ENCODE data around the gene ZFP92. TPM values are rescaled to one million over a fixed set of nuclear protein-coding genes. Genes with fewer than 3 reads are reported as not detected.

ZFP92 gene
- total RNA-seq, 1 experiment from 2014 or later, result 0.16 TPM

- no TSS peak for BruUV-seq (replicated peaks)
These were observed 24.6 kb downstream of the ZFP92 start for GRCh38 chrX:153435845-153436244.

GRCh38 chrX:153438532-153438931 lies 27.3 kb downstream of the ZFP92 start:
- BruUV-seq (replicated peaks), result no TSS peak
- CTCF ChIA-PET, result interaction anchor here (0.6 to 0.9 kb wide), 4 partner anchors 13 to 497 kb away, joined by 3 read pairs; no protein-coding TSS in a partner anchor
- POLR2A ChIA-PET, result no interaction called here
- Mint-ChIP-seq H3K36me3 (ENCODE audit: insufficient read depth, unreplicated experiment) (peaks cover 6% of the 10 kb centered on the region), H3K4me1 (ENCODE audit: low read depth, unreplicated experiment) (no peaks in the 10 kb centered on the region), H3K27ac (ENCODE audit: unreplicated experiment) (no peak overlapping the region), H3K9me3 (ENCODE audit: unreplicated experiment) (no peaks in the 10 kb centered on the region), H3K27me3 (ENCODE audit: insufficient read depth, unreplicated experiment) (peaks cover 3% of the 10 kb centered on the region), H3K4me3 (ENCODE audit: unreplicated experiment) (no peak overlapping the region)
- peak in 1 of 2 experiments; percentile 48 for TF ChIP-seq CTCF (IDR thresholded peaks at IDR 0.05; ENCODE audit: insufficient read depth in 1 of 2, low read depth in 1 of 2, low read length in 1 of 2, severe bottlenecking in 1 of 2, unreplicated experiment in 1 of 2)
- no peaks in the 10 kb centered on the region for H3K4me1 ChIP-seq
- H3K36me3 ChIP-seq (ENCODE audit: control insufficient read depth, insufficient read depth, low read length), result no peaks in the 10 kb centered on the region
- no peaks in the 10 kb centered on the region for H3K27me3 ChIP-seq (replicated peaks; ENCODE audit: control insufficient read depth, insufficient read depth, low read length)
- H3K4me3 ChIP-seq (ENCODE audit: low read depth, low read length), result no peak overlapping the region
- peak; percentile 41 to 46 for DNase-seq
- intact Hi-C loops (cut with micrococcal nuclease; ENCODE audit: unreplicated experiment), result loop anchor here (10.0 kb wide), 1 partner anchor 404 kb away; no protein-coding TSS in a partner anchor
- no peaks in the 10 kb centered on the region for H3K9me3 ChIP-seq

More at GRCh38 chrX:153435845-153436244, 24.6 kb downstream of the ZFP92 start:
- no peak overlapping the region for H3K27ac Mint-ChIP-seq (ENCODE audit: unreplicated experiment)
- H3K36me3 ChIP-seq (ENCODE audit: control insufficient read depth, insufficient read depth, low read length), result no peaks in the 10 kb centered on the region
- H3K4me3 ChIP-seq (ENCODE audit: low read depth, low read length), result no peak overlapping the region
- peaks cover 1% of the 10 kb centered on the region for H3K9me3 Mint-ChIP-seq (ENCODE audit: unreplicated experiment)
- CTCF ChIA-PET, result no interaction called here
- no peaks in the 10 kb centered on the region for H3K27me3 ChIP-seq (replicated peaks; ENCODE audit: control insufficient read depth, insufficient read depth, low read length)
- no peaks in the 10 kb centered on the region for H3K4me1 ChIP-seq
- H3K36me3 Mint-ChIP-seq (ENCODE audit: insufficient read depth, unreplicated experiment), result no peaks in the 10 kb centered on the region
- H3K9me3 ChIP-seq, result no peaks in the 10 kb centered on the region
- no peak for TF ChIP-seq CTCF (IDR thresholded peaks at IDR 0.05; ENCODE audit: insufficient read depth in 1 of 2, low read depth in 1 of 2, low read length in 1 of 2, severe bottlenecking in 1 of 2, unreplicated experiment in 1 of 2)
- H3K27me3 Mint-ChIP-seq (ENCODE audit: insufficient read depth, unreplicated experiment), result peaks cover 3% of the 10 kb centered on the region
- no peaks in the 10 kb centered on the region for H3K4me1 Mint-ChIP-seq (ENCODE audit: low read depth, unreplicated experiment)
- intact Hi-C loops (cut with micrococcal nuclease; ENCODE audit: unreplicated experiment), result loop anchor here (10.0 kb wide), 1 partner anchor 401 kb away; no protein-coding TSS in a partner anchor
- POLR2A ChIA-PET, result no interaction called here
- no peak for DNase-seq
- no peak overlapping the region for H3K4me3 Mint-ChIP-seq (ENCODE audit: unreplicated experiment)

- Histone ChIP-seq H3K9me3 (no peaks in the 10 kb centered on the region), H3K27me3 (replicated peaks; ENCODE audit: control insufficient read depth, insufficient read depth, low read length) (no peaks in the 10 kb centered on the region), H3K4me3 (ENCODE audit: low read depth, low read length) (no peak overlapping the region), H3K36me3 (ENCODE audit: control insufficient read depth, insufficient read depth, low read length) (no peaks in the 10 kb centered on the region), H3K4me1 (no peaks in the 10 kb centered on the region)
- H3K36me3 Mint-ChIP-seq (ENCODE audit: insufficient read depth, unreplicated experiment), result peaks cover 10% of the 10 kb centered on the region
- ChIA-PET POLR2A (no interaction called here), CTCF (no interaction called here)
- H3K27me3 Mint-ChIP-seq (ENCODE audit: insufficient read depth, unreplicated experiment), result peaks cover 3% of the 10 kb centered on the region
- DNase-seq, result no peak
- no peaks in the 10 kb centered on the region for H3K4me1 Mint-ChIP-seq (ENCODE audit: low read depth, unreplicated experiment)
- no peak overlapping the region for H3K4me3 Mint-ChIP-seq (ENCODE audit: unreplicated experiment)
- intact Hi-C loops (cut with micrococcal nuclease; ENCODE audit: unreplicated experiment), result loop anchor here (10.0 kb wide), 1 partner anchor 405 kb away; no protein-coding TSS in a partner anchor
- no peak overlapping the region for H3K27ac Mint-ChIP-seq (ENCODE audit: unreplicated experiment)
- no peaks in the 10 kb centered on the region for H3K9me3 Mint-ChIP-seq (ENCODE audit: unreplicated experiment)
- no peak for TF ChIP-seq CTCF (IDR thresholded peaks at IDR 0.05; ENCODE audit: insufficient read depth in 1 of 2, low read depth in 1 of 2, low read length in 1 of 2, severe bottlenecking in 1 of 2, unreplicated experiment in 1 of 2)
- no TSS peak for BruUV-seq (replicated peaks)
These were observed 28.7 kb downstream of the ZFP92 start for GRCh38 chrX:153439977-153440376.

Data from Caco-2 (cell line).